Astrocyte (in vitro differentiated cells and primary cell): ENCODE results near the gene UNC80.

ENCODE experiments used
- CTCF ChIP-seq: IDR thresholded peaks from 2 replicates; pipeline ENCODE4 v1.5.1; 2011; ENCODE audit warnings: low read depth, mild to moderate bottlenecking, inconsistent platforms, low read length, moderate library complexity; ENCODE audit not compliant: insufficient read depth
- EZH2 ChIP-seq: IDR thresholded peaks from 2 replicates; pipeline ENCODE4 v1.6.1; 2012; ENCODE audit warnings: mild to moderate bottlenecking, low read length, inconsistent platforms; ENCODE audit not compliant: insufficient read depth

DNA sequence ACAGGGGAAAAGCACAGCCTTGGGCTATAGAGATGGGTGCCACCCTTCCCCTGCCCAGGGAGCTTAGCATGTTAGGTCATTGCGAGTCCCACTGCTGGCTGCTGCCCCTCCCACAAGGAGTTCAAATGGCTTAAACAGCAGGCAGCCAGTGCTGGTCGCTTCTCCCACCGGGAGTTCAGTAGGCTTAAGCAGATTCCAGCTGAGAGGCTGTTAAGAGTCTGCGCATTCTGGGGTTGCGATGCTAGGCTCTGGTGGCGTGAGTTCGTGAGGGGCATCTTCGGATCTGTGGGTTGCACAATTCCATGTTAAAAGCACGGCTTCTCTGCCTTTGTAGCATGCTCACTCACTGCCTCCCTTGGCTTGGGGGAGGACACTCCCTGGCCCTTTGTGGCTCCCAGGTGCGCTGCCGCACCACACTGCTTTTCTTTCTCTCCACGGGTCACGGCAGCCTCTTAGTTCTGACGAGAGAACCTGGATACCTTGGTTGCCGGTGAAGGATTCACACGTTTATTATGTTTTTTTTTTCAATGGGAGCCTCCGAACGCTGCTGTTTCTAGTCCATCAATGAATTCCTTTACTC is 93.2 kb downstream of the UNC80 start:
- TF ChIP-seq CTCF (no peak), EZH2 (no peak)
